Ishikawa (cell line): ENCODE results near the gene LATS2.

Experiments used
- CEBPB ChIP-seq: IDR thresholded peaks from 2 replicates; pipeline ENCODE4 v1.6.1; 2012
- CREB1 ChIP-seq: IDR thresholded peaks from 2 replicates; pipeline ENCODE4 v1.6.1; 2012; ENCODE audit warnings: low read depth
- EGR1 ChIP-seq: IDR thresholded peaks from 2 replicates; pipeline ENCODE4 v1.6.1; 2012
- EP300 ChIP-seq: IDR thresholded peaks from 2 replicates; pipeline ENCODE4 v1.6.1; 2012; ENCODE audit warnings: borderline replicate concordance
- FOXM1 ChIP-seq: IDR thresholded peaks from 2 replicates; pipeline ENCODE4 v1.6.1; 2012; ENCODE audit warnings: low read depth, borderline replicate concordance
- MAX ChIP-seq: IDR thresholded peaks from 2 replicates; pipeline ENCODE4 v1.6.1; 2012
- NFIC ChIP-seq: IDR thresholded peaks from 2 replicates; pipeline ENCODE4 v1.6.1; 2012
- RAD21 ChIP-seq: IDR thresholded peaks from 2 replicates; pipeline ENCODE4 v1.6.1; 2012; ENCODE audit warnings: low read depth
- REST ChIP-seq: IDR thresholded peaks from 2 replicates; pipeline ENCODE4 v1.6.1; 2012; ENCODE audit warnings: low read depth, mild to moderate bottlenecking
- TAF1 ChIP-seq: IDR thresholded peaks from 2 replicates; pipeline ENCODE4 v1.6.1; 2012; ENCODE audit warnings: low read depth, mild to moderate bottlenecking
- TCF12 ChIP-seq: IDR thresholded peaks from 2 replicates; pipeline ENCODE4 v1.6.1; 2012; ENCODE audit warnings: low read depth
- TEAD4 ChIP-seq: IDR thresholded peaks from 2 replicates; pipeline ENCODE4 v1.6.1; 2012
- USF1 ChIP-seq: IDR thresholded peaks from 2 replicates; pipeline ENCODE4 v1.6.1; 2012
- YY1 ChIP-seq: IDR thresholded peaks from 2 replicates; pipeline ENCODE4 v1.6.1; 2012; ENCODE audit warnings: low read depth
- ZBTB7A ChIP-seq: IDR thresholded peaks from 2 replicates; pipeline ENCODE4 v1.6.1; 2012; ENCODE audit warnings: low read depth

The LATS2 gene

GRCh38 chr13:21022056-21022979 lies 39.1 kb downstream of the LATS2 start:
- TF ChIP-seq EGR1 (no peak), NFIC (no peak), TCF12 (no peak), CREB1 (no peak), MAX (no peak), FOXM1 (no peak), ZBTB7A (no peak), RAD21 (no peak)

GRCh38 chr13:21020581-21020980 lies 40.8 kb downstream of the LATS2 start:
- no peak for TF ChIP-seq CEBPB
- TF ChIP-seq YY1, result no peak
- no peak for TF ChIP-seq USF1
- no peak for TF ChIP-seq FOXM1
- no peak for TF ChIP-seq MAX
- no peak for TF ChIP-seq REST
- no peak for TF ChIP-seq EP300
- no peak for TF ChIP-seq ZBTB7A
- no peak for TF ChIP-seq TCF12

- no peak for TF ChIP-seq MAX
- TF ChIP-seq TCF12, result no peak
- no peak for TF ChIP-seq NFIC
- no peak for TF ChIP-seq RAD21
- no peak for TF ChIP-seq USF1
- TF ChIP-seq TEAD4, result no peak
- no peak for TF ChIP-seq CREB1
- no peak for TF ChIP-seq TAF1
- TF ChIP-seq EP300, result no peak
- TF ChIP-seq YY1, result no peak
- no peak for TF ChIP-seq REST
- TF ChIP-seq ZBTB7A, result no peak
- TF ChIP-seq EGR1, result no peak
- TF ChIP-seq FOXM1, result no peak
- no peak for TF ChIP-seq CEBPB
These were observed 41.2 kb downstream of the LATS2 start for GRCh38 chr13:21020176-21020575.

GRCh38 chr13:21018220-21018619 lies 43.2 kb downstream of the LATS2 start:
- TF ChIP-seq TEAD4 (no peak), MAX (no peak), FOXM1 (no peak), ZBTB7A (no peak), EGR1 (no peak), TAF1 (no peak), NFIC (no peak), TCF12 (no peak), EP300 (no peak), CREB1 (no peak), USF1 (no peak), RAD21 (no peak), CEBPB (no peak), REST (no peak), YY1 (no peak)
